HG03354 (cell line): ENCODE results near the gene HLA-DRB5.
"Not testable (repeated sequence)": the region's sequence is repeated elsewhere in the genome, so short reads cannot be mapped to it uniquely, and the experiment has no call there.

Experiments
- ATAC-seq: cut with Tn5 transposase; IDR thresholded peaks from one replicate; pipeline ENCODE4 v1.9.1; 2021; ENCODE audit warnings: mild to moderate bottlenecking; ENCODE audit not compliant: unreplicated experiment, poor library complexity, severe bottlenecking

The HLA-DRB5 gene

DNA sequence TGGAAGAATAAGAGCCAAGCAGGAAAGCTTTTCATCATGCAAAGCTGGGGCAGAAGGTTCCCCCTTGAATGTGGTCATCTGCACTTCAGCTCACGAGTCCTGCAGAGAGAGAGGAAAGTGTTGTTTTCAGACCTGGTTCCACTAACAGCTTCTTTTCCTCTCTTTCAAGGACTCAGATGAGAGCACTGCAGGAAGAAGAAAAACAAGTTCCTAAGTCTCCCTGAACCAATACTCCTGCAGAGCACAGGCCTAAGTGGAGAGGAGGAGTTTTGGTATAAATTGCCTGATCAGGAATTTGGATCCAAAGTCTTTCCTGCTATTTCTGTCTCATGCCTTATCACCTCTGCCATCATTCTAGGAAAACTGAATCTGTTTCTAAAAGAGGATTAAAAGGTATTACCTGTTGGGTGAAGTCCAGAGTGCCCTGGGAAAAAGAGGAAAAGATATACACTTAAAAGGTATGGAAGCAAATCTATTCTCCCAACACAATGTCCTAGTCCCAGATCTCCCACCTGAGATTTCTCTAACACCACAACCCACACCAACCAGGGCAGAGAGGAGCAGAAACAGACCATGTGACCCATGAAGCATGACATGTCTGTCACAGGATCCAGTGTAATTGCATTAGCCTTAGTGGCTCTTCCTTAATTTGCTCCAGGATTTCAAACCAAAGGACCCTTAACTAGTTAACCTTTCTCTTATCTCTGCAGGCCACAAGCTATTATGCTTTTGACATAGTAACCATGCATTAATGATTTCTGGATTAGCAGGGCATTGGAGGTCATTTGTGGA lies 12.2 kb downstream of the HLA-DRB5 start:
- ATAC-seq, result no peak

DNA sequence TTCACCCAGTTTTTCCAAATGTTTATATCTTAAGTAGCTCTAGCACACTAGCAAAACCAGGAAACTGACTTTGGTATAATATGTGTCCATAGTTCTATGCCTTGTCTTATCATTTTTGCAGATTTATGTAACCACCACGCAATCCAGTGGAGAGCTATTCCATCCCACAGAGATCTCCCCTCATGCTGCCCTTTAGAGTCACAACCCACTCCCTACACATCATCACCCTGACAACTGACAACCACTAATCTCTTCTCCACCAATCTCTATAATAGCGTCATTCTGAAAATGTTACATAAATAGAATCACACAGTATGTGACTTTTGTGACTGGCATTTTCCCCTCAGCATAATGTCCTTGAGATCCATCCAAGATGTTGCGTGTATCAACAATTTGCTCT lies 29.1 kb downstream of the HLA-DRB5 start:
- no peak for ATAC-seq

- ATAC-seq, result no peak
These were observed 37.7 kb downstream of the HLA-DRB5 start for GRCh38 chr6:32492351-32492750.

GRCh38 chr6:32491700-32492099 lies 38.4 kb downstream of the HLA-DRB5 start:
- no peak for ATAC-seq

DNA sequence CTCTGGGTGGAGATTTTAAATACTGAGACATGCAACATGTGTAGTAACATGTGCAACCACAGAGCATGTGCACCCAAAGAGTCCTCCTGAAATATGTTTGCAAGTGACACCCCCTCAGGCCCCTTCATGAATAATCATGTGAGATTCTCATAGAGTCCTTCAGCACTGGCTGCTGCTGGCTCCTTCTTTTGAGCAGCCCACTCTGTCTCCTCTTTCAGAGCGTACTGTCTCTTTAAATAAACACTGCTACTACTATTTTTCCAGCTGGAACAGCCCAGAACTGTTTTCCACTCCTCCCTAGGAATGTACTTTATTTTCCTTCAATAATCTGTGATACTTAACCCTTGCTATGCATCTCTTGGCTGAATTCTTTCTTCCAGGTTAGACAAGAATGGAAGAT lies 42.0 kb downstream of the HLA-DRB5 start:
- no peak for ATAC-seq

DNA sequence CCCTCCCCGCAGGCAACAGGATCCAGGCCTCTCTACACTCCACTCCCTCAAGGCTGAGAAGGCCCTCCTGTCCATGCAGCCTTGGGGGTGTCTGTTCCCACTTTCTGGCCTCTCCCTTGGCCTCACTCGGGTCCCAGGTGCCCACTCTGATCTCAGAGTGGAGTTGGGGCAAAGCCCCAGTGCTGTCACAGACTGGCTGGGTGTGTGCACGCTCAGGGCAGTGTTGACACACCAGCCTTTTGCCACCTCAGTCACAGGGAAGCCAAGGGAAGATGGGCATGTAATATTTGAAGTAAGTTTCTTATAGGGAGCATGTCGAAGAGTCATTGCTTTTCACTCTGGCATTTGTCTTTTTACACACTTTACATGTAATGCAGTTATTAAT lies 45.5 kb downstream of the HLA-DRB5 start:
- no peak for ATAC-seq

DNA sequence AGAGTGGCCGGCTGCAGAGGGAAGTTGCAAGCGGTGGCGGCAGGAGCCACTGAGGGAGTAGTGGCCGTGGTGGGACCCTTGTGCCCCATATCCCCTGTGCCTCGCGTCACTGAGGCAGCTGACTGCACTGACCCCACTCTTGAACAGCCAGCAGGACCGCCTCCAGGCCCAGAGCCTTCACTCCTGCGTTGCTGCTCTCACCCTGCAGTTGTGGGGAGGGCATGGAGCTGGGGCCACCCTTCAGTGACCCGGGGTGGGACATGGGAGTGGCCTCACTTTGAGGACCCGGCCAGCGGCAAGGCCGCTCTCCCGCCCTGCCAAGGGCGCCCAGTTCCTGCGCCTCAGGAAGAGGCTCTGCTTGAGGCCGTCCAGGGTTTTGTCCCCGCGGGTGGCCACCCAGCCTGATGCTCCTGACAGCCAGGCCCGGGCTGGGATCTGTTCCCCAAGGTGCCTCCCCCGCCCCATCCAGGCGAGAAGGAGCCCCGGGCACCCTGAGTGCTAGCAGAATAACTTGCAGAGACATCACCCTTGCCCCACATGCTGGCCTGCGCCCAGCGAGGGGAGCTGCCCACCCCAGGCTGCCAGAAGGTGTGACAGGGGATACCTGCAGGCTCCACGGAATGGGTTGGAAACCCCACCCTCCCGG lies 46.0 kb downstream of the HLA-DRB5 start:
- ATAC-seq, result no peak

DNA sequence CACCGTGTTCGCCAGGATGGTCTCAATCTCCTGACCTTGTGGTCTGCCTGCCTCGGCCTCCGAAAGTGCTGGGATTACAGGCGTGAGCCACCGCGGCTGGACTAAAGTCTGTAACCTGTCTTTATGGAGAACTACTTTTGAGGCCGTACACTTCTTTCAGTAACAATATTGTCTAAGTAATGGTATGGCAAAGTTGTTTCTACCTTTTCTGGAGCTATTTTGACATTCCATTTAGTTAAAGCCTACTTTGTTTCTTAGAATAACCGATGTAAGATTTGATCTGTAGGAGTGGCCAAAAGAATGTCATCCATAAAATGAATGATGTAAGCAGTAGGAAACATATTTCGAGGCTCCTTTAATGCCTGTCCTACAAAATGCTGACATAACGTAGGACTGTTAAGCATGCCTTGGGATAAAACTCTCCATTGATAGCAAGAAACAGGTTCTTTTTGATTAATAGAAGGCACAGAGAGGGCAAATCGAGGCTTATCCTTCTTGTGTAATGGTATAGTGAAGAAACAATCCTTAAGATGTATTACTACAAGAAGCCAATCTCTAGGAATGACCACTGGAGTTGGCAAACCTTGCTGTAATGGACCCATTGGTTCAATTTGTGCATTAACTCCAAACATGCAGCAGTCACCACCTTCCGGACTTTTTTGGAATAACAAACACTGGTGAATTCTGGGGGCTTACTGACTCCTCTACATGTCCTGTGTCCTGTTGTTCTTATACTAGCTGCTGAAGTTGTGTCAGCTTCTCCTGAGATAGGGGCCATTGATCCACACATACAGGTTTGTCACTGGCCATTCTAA lies 54.5 kb downstream of the HLA-DRB5 start:
- no peak for ATAC-seq

GRCh38 chr6:32473376-32474348 lies 56.4 kb downstream of the HLA-DRB5 start:
- peak; percentile 96 for ATAC-seq

DNA sequence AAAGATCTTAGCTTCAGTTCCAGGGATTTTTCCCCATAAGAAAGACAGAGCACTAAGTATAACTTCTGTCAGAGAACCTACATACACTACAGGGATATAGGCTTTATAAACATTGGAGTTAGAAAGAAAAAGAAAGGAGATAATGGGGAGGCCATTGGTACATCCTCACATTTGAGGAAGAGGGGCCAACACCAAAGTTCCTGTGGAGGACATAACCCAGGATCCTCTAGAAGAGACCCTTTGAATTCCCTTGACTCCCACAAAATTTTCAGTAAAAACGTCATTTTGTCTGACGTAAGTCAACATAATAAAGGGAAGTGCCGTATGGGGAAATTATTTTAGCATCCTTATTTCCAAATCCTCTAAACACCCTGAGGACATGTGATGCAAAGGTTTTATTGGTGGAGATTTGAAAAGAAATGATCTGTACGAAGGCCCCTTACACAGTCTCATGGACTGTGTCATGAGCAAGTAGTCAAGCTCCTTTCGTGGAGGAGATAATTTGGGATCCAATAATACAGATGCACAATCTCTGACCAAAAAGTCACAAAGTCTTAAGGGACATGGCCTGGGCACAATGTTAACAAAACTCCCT lies 57.2 kb downstream of the HLA-DRB5 start:
- ATAC-seq, result no peak

GRCh38 chr6:32467743-32468503 lies 62.2 kb downstream of the HLA-DRB5 start:
- ATAC-seq, result not testable (repeated sequence)
